SK-N-SH (cell line): ENCODE data around the gene LMO7. TPM values are rescaled to one million over a fixed set of nuclear protein-coding genes. Genes with fewer than 3 reads are reported as not detected.

Experiments
- CTCF ChIA-PET: fragments of 300-600, 350-600 bp; formaldehyde crosslinking; extraction: SDS; loops from one replicate; lab custom pipeline; 2021; lab: Yijun Ruan, JAX
- POLR2A ChIA-PET: fragments of 350-600 bp; sonication (Branson Sonifier 250); formaldehyde crosslinking; extraction: SDS; loops from one replicate; lab custom pipeline; 2020; ENCODE audit warnings: antibody characterized with exemption, inconsistent platforms; lab: Yijun Ruan, JAX
- DNase-seq: peaks from one replicate; pipeline ENCODE4 v3.0.0; 2012
- H2AFZ ChIP-seq: fragments of 200-600 bp; sonication (generic); 2 replicates; pipeline ENCODE4 v1.8.1; 2016; ENCODE audit warnings: antibody characterized with exemption, mild to moderate bottlenecking, low read depth
- H3F3A ChIP-seq: fragments of 200-600 bp; sonication (generic); replicated peaks from 2 replicates; pipeline ENCODE3; 2016; ENCODE audit warnings: antibody characterized with exemption, mild to moderate bottlenecking; ENCODE audit not compliant: insufficient read depth
- H3K27ac ChIP-seq, 2 experiments: fragments of 200-500 bp in 1 of 2; fragments of 200-600 bp in 1 of 2; sonication (Bioruptor generic) in 1 of 2; sonication (generic), shearing (Covaris generic) in 1 of 2; 2 replicates each; pipeline versions ENCODE4 v1.5.1 to v1.6.1; 2014 to 2016; ENCODE audit warnings: low read depth in 2 of 2, inconsistent platforms in 1 of 2, low read length in 1 of 2, mild to moderate bottlenecking in 1 of 2, mixed read lengths in 1 of 2
- H3K27me3 ChIP-seq: fragments of 200-600 bp; sonication (generic), shearing (Covaris generic); 2 replicates; pipeline ENCODE4 v1.6.1; 2016; ENCODE audit warnings: mixed run types; ENCODE audit not compliant: insufficient read depth
- H3K36me3 ChIP-seq, 2 experiments: fragments of 200-500 bp in 1 of 2; fragments of 200-600 bp in 1 of 2; sonication (Bioruptor generic) in 1 of 2; sonication (generic) in 1 of 2; replicated peaks in 1 of 2; 2 replicates each; pipeline versions ENCODE3 to v1.5.1; 2014 to 2016; ENCODE audit warnings: low read length in 1 of 2, mild to moderate bottlenecking in 1 of 2; ENCODE audit not compliant: insufficient read depth in 2 of 2, control insufficient read depth in 1 of 2
- H3K4me1 ChIP-seq, 2 experiments: fragments of 200-500 bp in 1 of 2; fragments of 200-600 bp in 1 of 2; sonication (Bioruptor generic) in 1 of 2; sonication (generic), shearing (Covaris generic) in 1 of 2; 2 replicates each; pipeline versions ENCODE4 v1.5.1 to v1.6.1; 2014 to 2016; ENCODE audit warnings: low read depth in 1 of 2, low read length in 1 of 2, mixed run types in 1 of 2; ENCODE audit not compliant: insufficient read depth in 2 of 2, control insufficient read depth in 1 of 2
- H3K4me2 ChIP-seq: fragments of 200-600 bp; sonication (generic), shearing (Covaris generic); 2 replicates; pipeline ENCODE4 v1.6.1; 2017; ENCODE audit warnings: mixed run types
- H3K4me3 ChIP-seq, 2 experiments: fragments of 200-500 bp in 1 of 2; fragments of 200-600 bp in 1 of 2; sonication (Bioruptor generic) in 1 of 2; sonication (generic), shearing (Covaris generic) in 1 of 2; 2 replicates each; pipeline versions ENCODE4 v1.5.1 to v1.8.1; 2014 to 2016; ENCODE audit warnings: low read depth in 2 of 2, inconsistent platforms in 1 of 2, low read length in 1 of 2, mild to moderate bottlenecking in 1 of 2, mixed read lengths in 1 of 2, moderate library complexity in 1 of 2
- H3K79me2 ChIP-seq: fragments of 200-600 bp; sonication (generic); 2 replicates; pipeline ENCODE4 v1.8.1; 2017; ENCODE audit warnings: mild to moderate bottlenecking; ENCODE audit not compliant: insufficient read depth
- H3K9ac ChIP-seq: fragments of 200-600 bp; sonication (generic); 2 replicates; pipeline ENCODE4 v1.6.1; 2017; ENCODE audit warnings: mixed run types
- H3K9me2 ChIP-seq: fragments of 200-600 bp; sonication (generic); 2 replicates; pipeline ENCODE4 v1.6.1; 2017; ENCODE audit warnings: mixed run types
- H3K9me3 ChIP-seq: fragments of 200-600 bp; sonication (generic); 2 replicates; pipeline ENCODE4 v1.6.1; 2017; ENCODE audit warnings: mixed run types, mild to moderate bottlenecking, moderate library complexity
- H4K20me1 ChIP-seq: fragments of 200-600 bp; sonication (generic); 2 replicates; pipeline ENCODE4 v1.6.1; 2017; ENCODE audit warnings: mild to moderate bottlenecking, mixed run types; ENCODE audit not compliant: insufficient read depth
- EZH2phosphoT487 ChIP-seq: fragments of 200-600 bp; sonication (generic); IDR thresholded peaks from 2 replicates; pipeline ENCODE4 v1.6.1; 2017; ENCODE audit warnings: low read depth, mixed run types, mild to moderate bottlenecking, antibody characterized with exemption, moderate library complexity, borderline replicate concordance
- FOXJ3 ChIP-seq: sonication (generic); formaldehyde crosslinking; IDR thresholded peaks from 2 replicates; pipeline ENCODE4 v1.5.1; 2020; ENCODE audit warnings: mild to moderate bottlenecking, missing genetic modification reagents
- GABPA ChIP-seq: IDR thresholded peaks from 2 replicates; pipeline ENCODE4 v1.4.0; 2012; ENCODE audit warnings: low read depth, mild to moderate bottlenecking
- GATA2 ChIP-seq: sonication (generic); formaldehyde crosslinking; IDR thresholded peaks from 2 replicates; pipeline ENCODE4 v1.5.0; 2020; ENCODE audit warnings: mild to moderate bottlenecking, missing genetic modification reagents
- JUND ChIP-seq: IDR thresholded peaks from 2 replicates; pipeline ENCODE4 v1.4.0; 2012
- MAX ChIP-seq: IDR thresholded peaks from 2 replicates; pipeline ENCODE4 v1.4.0; 2012; ENCODE audit warnings: low read depth
- MEF2A ChIP-seq: IDR thresholded peaks from 2 replicates; pipeline ENCODE4 v1.4.0; 2012; ENCODE audit warnings: low read depth, borderline replicate concordance
- MXI1 ChIP-seq: IDR thresholded peaks from 2 replicates; pipeline ENCODE4 v1.6.1; 2012; ENCODE audit warnings: mild to moderate bottlenecking, low read depth, low read length, improper control_type of control experiment
- NRF1 ChIP-seq: IDR thresholded peaks from 2 replicates; pipeline ENCODE4 v1.6.1; 2012; ENCODE audit warnings: low read depth, mild to moderate bottlenecking, low read length
- POLR2AphosphoS5 ChIP-seq: IDR thresholded peaks from 2 replicates; pipeline ENCODE4 v1.6.1; 2012; ENCODE audit warnings: low read depth, low read length
- RAD21 ChIP-seq: IDR thresholded peaks from 2 replicates; pipeline ENCODE4 v1.6.1; 2012; ENCODE audit warnings: mild to moderate bottlenecking, low read length
- RCOR1 ChIP-seq: fragments of 150-350 bp; IDR thresholded peaks from 2 replicates; pipeline ENCODE4 v1.6.1; 2017; ENCODE audit warnings: antibody characterized with exemption, low read length
- REST ChIP-seq: IDR thresholded peaks from 2 replicates; pipeline ENCODE4 v1.6.1; 2012; ENCODE audit warnings: mild to moderate bottlenecking, low read depth, low read length, moderate library complexity
- RFX5 ChIP-seq: IDR thresholded peaks from 2 replicates; pipeline ENCODE4 v1.6.1; 2012; ENCODE audit warnings: mild to moderate bottlenecking, improper control_type of control experiment, low read length
- SIN3A ChIP-seq: IDR thresholded peaks from 2 replicates; pipeline ENCODE4 v1.6.1; 2012; ENCODE audit warnings: low read depth, mild to moderate bottlenecking, low read length, moderate library complexity, borderline replicate concordance
- TCF12 ChIP-seq: IDR thresholded peaks from 2 replicates; pipeline ENCODE4 v1.4.0; 2012
- TEAD4 ChIP-seq: IDR thresholded peaks from 2 replicates; pipeline ENCODE4 v1.4.0; 2012; ENCODE audit warnings: mild to moderate bottlenecking, borderline replicate concordance; ENCODE audit not compliant: insufficient read depth
- YY1 ChIP-seq: IDR thresholded peaks from 2 replicates; pipeline ENCODE4 v1.4.0; 2012; ENCODE audit warnings: low read depth, mild to moderate bottlenecking
- WGBS: methylation state at CpG from one replicate; pipeline ENCODE4 v1.1.6; 2017; ENCODE audit warnings: low lambda C conversion rate; 5-methylcytosine and 5-hydroxymethylcytosine counted together
- polyA plus RNA-seq, 3 experiments: library from polyadenylated mRNA; depleted of rRNA; stranded (reverse); fragments of >200 nt; gene quantifications; 2 replicates each; pipeline ENCODE4 v1.2.3, GENCODE V29; 2012
- TF ChIP-seq, protein P1 (sequence below): fragments of 150-350 bp; IDR thresholded peaks from 2 replicates; pipeline ENCODE4 v1.6.1; 2016; ENCODE audit warnings: mild to moderate bottlenecking, low read depth, low read length
- TF ChIP-seq, protein P2 (sequence below): fragments of 150-350 bp; IDR thresholded peaks from 2 replicates; pipeline ENCODE4 v1.6.1; 2017; ENCODE audit warnings: antibody characterized with exemption, low read length, low read depth, borderline replicate concordance

The LMO7 gene
- polyA plus RNA-seq, 1 of the 3 experiments (the other 2 are of a cell fraction): 83.6 TPM

- no peak overlapping the region; the same call in 1 of the 2 replicates for H3K4me2 ChIP-seq
Measured at GRCh38 chr13:75666646-75667351, 30.7 kb downstream of the LMO7 start.

More at GRCh38 chr13:75666646-75667351, 30.7 kb downstream of the LMO7 start:
- Histone ChIP-seq H3K9me3 (no peaks in the 10 kb centered on the region), H4K20me1 (peaks cover 93% of the 10 kb centered on the region), H3F3A (peaks cover 33% of the 10 kb centered on the region), H3K36me3 (peaks cover 3 to 44% of the 10 kb centered on the region in 2 experiments), H2AFZ (no peak overlapping the region), H3K4me3 (no peak overlapping the region), H3K79me2 (peaks cover 99% of the 10 kb centered on the region), H3K9ac (no peak overlapping the region), H3K4me1 (peaks cover 0 to 7% of the 10 kb centered on the region in 2 experiments; a peak in 2 of 4 replicates), H3K27me3 (no peaks in the 10 kb centered on the region), H3K9me2 (no peaks in the 10 kb centered on the region), H3K27ac (no peak overlapping the region)
- WGBS: 53% methylated on average over 1 of the region's 1 CpG
- ChIA-PET POLR2A (no interaction called here), CTCF (interaction anchor here (1.1 to 2.6 kb wide), 2 partner anchors 29 to 203 kb away, joined by 3 to 9 read pairs; no protein-coding TSS in a partner anchor)
- no peak for TF ChIP-seq MXI1
- no peak for TF ChIP-seq RFX5
- TF ChIP-seq GATA2 (CRISPR knock-in tag): no peak
- no peak for TF ChIP-seq MEF2A
- TF ChIP-seq FOXJ3 (CRISPR knock-in tag): no peak
- TF ChIP-seq JUND: no peak
- TF ChIP-seq SIN3A: no peak
- TF ChIP-seq RCOR1: no peak
- TF ChIP-seq EZH2phosphoT487: no peak
- no peak for TF ChIP-seq REST
- TF ChIP-seq GABPA: no peak
- TF ChIP-seq TCF12: no peak
- TF ChIP-seq POLR2AphosphoS5: no peak
- no peak for TF ChIP-seq MAX
- TF ChIP-seq, protein P1, sequence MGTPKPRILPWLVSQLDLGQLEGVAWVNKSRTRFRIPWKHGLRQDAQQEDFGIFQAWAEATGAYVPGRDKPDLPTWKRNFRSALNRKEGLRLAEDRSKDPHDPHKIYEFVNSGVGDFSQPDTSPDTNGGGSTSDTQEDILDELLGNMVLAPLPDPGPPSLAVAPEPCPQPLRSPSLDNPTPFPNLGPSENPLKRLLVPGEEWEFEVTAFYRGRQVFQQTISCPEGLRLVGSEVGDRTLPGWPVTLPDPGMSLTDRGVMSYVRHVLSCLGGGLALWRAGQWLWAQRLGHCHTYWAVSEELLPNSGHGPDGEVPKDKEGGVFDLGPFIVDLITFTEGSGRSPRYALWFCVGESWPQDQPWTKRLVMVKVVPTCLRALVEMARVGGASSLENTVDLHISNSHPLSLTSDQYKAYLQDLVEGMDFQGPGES: no peak
- no peak for TF ChIP-seq TEAD4
- TF ChIP-seq RAD21: no peak
- TF ChIP-seq NRF1: no peak
- TF ChIP-seq, protein P2, sequence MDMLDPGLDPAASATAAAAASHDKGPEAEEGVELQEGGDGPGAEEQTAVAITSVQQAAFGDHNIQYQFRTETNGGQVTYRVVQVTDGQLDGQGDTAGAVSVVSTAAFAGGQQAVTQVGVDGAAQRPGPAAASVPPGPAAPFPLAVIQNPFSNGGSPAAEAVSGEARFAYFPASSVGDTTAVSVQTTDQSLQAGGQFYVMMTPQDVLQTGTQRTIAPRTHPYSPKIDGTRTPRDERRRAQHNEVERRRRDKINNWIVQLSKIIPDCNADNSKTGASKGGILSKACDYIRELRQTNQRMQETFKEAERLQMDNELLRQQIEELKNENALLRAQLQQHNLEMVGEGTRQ: no peak
- no peak for TF ChIP-seq YY1
- no peak for DNase-seq
